Measurements from ENCODE around the gene SESN1.

SESN1 gene

GRCh38 chr6:109029313-109029712, 65.3 kb downstream of the SESN1 start:
- no peak for DNase-seq (ENCODE audit: low spot score)

- DNase-seq (ENCODE audit: low spot score): no peak
Measured at GRCh38 chr6:109028439-109028838, 66.2 kb downstream of the SESN1 start.

- DNase-seq (ENCODE audit: low spot score): no peak
Measured at GRCh38 chr6:109027964-109028363, 66.7 kb downstream of the SESN1 start.

GRCh38 chr6:109025639-109026038, 69.0 kb downstream of the SESN1 start:
- DNase-seq (ENCODE audit: low spot score): no peak

GRCh38 chr6:109024784-109025183, 69.9 kb downstream of the SESN1 start:
- no peak for DNase-seq (ENCODE audit: low spot score)

GRCh38 chr6:109024368-109024767, 70.3 kb downstream of the SESN1 start:
- no peak for DNase-seq (ENCODE audit: low spot score)

GRCh38 chr6:109023356-109023925, 71.2 kb downstream of the SESN1 start:
- DNase-seq (ENCODE audit: low spot score): no peak

GRCh38 chr6:109021870-109022269, 72.8 kb downstream of the SESN1 start:
- DNase-seq (ENCODE audit: low spot score): no peak

GRCh38 chr6:109019911-109020310, 74.7 kb downstream of the SESN1 start:
- no peak for DNase-seq (ENCODE audit: low spot score)

- no peak for DNase-seq (ENCODE audit: low spot score)
Measured at GRCh38 chr6:109015176-109015575, 79.5 kb downstream of the SESN1 start.

GRCh38 chr6:109014606-109015005, 80.0 kb downstream of the SESN1 start:
- DNase-seq (ENCODE audit: low spot score): no peak

- no peak for DNase-seq (ENCODE audit: low spot score)
Measured at GRCh38 chr6:109013656-109014305, 80.9 kb downstream of the SESN1 start.

GRCh38 chr6:109010705-109011102, 83.9 kb downstream of the SESN1 start:
- DNase-seq (ENCODE audit: low spot score): no peak

GRCh38 chr6:109009962-109010704, 84.5 kb downstream of the SESN1 start:
- DNase-seq (ENCODE audit: low spot score): no peak

GRCh38 chr6:109009236-109009961, 85.2 kb downstream of the SESN1 start:
- peak; percentile 92 for DNase-seq (ENCODE audit: low spot score)

GRCh38 chr6:109008537-109009235, 86.0 kb downstream of the SESN1 start:
- peak; percentile 56 for DNase-seq (ENCODE audit: low spot score)

- no peak for DNase-seq (ENCODE audit: low spot score)
Measured at GRCh38 chr6:109008054-109008453, 86.6 kb downstream of the SESN1 start.

- DNase-seq (ENCODE audit: low spot score): no peak
Measured at GRCh38 chr6:109007521-109007920, 87.1 kb downstream of the SESN1 start.

GRCh38 chr6:109006818-109007217, 87.8 kb downstream of the SESN1 start:
- DNase-seq (ENCODE audit: low spot score): no peak

- no peak for DNase-seq (ENCODE audit: low spot score)
Measured at GRCh38 chr6:109002882-109003281, 91.8 kb downstream of the SESN1 start.

GRCh38 chr6:109002051-109002697, 92.5 kb downstream of the SESN1 start:
- peak; percentile 24 for DNase-seq (ENCODE audit: low spot score)
